Body of pancreas (tissue), 4 donors: ENCODE results near the gene ZBTB1.

ENCODE experiments used
- CTCF ChIP-seq, 7 experiments: fragments of 450-650 bp in 4 of 7; fragments of 200-600 bp in 3 of 7; sonication (generic) in 3 of 7; IDR thresholded peaks; one replicate each; pipeline ENCODE4 v1.5.1; 2016 to 2019; ENCODE audit warnings: antibody characterized with exemption in 7 of 7
- POLR2A ChIP-seq, 3 donors: fragments of 450-650 bp; IDR thresholded peaks; one replicate each; pipeline ENCODE4 v1.6.1; 2016; ENCODE audit warnings: antibody characterized with exemption in 3 of 3, mild to moderate bottlenecking in 2 of 3

DNA sequence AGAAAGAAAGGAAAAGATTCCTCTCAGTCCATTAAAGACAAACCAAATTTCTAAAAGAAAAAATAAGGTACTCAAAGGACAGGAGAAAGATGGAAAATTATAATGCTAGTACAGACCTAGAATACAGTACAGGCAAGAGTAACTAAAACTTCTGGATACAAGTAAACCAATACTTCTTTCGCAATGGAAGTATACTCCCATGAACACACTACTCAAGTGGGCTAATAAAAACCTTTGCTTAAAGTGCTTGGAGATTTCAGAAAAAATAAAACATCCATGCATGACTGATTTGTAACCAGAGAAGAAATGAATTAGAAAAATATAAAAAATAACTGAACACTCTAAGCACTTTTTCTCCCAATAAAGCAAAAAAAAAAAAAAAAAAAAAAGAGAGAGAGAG lies 4.5 kb upstream of the ZBTB1 start:
- TF ChIP-seq CTCF (IDR thresholded peaks at IDR 0.05) (no peak), POLR2A (IDR thresholded peaks at IDR 0.05) (no peak)
